ENCODE results near the gene ABCC10.
"Not testable (repeated sequence)": the region's sequence is repeated elsewhere in the genome, so short reads cannot be mapped to it uniquely, and the experiment has no call there.

Gene ABCC10

DNA sequence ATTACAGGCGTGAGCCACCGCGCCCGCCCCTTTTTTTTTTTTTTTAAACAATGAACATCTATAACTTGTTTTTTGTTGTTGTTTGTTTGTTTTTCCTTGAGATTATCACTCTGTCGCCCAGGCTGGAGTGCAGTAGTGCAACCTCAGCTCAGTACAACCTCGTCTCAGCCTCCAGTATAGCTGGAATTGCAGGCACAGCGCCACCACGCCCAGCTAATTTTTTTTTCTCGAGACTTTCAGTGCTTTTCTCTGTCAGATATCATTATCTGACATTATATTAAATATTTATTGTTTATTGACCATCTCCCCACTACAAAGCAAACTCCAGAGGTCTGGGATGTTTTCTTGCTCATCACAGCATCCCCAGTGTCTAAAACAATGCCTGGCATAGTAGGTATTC lies 30.3 kb downstream of the ABCC10 start:
- H3K79me2 ChIP-seq (ENCODE audit: control insufficient read depth, low read length): no peaks in the 10 kb centered on the region
- H3K4me3 ChIP-seq (ENCODE audit: low read length): no peak overlapping the region
- H3K4me2 ChIP-seq (ENCODE audit: low read length): no peak overlapping the region
- H3K27ac ChIP-seq (ENCODE audit: low read depth, low read length): no peak overlapping the region
- no peaks in the 10 kb centered on the region for H3K9me2 ChIP-seq (replicated peaks; ENCODE audit: control insufficient read depth, low read length)
- peaks cover 16% of the 10 kb centered on the region for H3K4me1 ChIP-seq (ENCODE audit: control insufficient read depth, low read length)
- H3K27me3 ChIP-seq (ENCODE audit: control insufficient read depth, low read length): peaks cover 22% of the 10 kb centered on the region
- peaks cover 9% of the 10 kb centered on the region; the same call in 1 of the 2 replicates for H3F3A ChIP-seq (ENCODE audit: control insufficient read depth, insufficient read depth)
- no peak for TF ChIP-seq EZH2phosphoT487 (IDR thresholded peaks at IDR 0.05; ENCODE audit: borderline replicate concordance, low read length)
- TF ChIP-seq, protein P1, sequence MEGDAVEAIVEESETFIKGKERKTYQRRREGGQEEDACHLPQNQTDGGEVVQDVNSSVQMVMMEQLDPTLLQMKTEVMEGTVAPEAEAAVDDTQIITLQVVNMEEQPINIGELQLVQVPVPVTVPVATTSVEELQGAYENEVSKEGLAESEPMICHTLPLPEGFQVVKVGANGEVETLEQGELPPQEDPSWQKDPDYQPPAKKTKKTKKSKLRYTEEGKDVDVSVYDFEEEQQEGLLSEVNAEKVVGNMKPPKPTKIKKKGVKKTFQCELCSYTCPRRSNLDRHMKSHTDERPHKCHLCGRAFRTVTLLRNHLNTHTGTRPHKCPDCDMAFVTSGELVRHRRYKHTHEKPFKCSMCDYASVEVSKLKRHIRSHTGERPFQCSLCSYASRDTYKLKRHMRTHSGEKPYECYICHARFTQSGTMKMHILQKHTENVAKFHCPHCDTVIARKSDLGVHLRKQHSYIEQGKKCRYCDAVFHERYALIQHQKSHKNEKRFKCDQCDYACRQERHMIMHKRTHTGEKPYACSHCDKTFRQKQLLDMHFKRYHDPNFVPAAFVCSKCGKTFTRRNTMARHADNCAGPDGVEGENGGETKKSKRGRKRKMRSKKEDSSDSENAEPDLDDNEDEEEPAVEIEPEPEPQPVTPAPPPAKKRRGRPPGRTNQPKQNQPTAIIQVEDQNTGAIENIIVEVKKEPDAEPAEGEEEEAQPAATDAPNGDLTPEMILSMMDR (IDR thresholded peaks at IDR 0.05; ENCODE audit: low read depth, low read length, poor library complexity, severe bottlenecking): no peak
- H4K20me1 ChIP-seq (ENCODE audit: control insufficient read depth, insufficient read depth, low read depth, low read length): no peaks in the 10 kb centered on the region
- H3K9me3 ChIP-seq (ENCODE audit: control insufficient read depth, insufficient read depth, low read length): no peaks in the 10 kb centered on the region; the same call in 1 of the 2 replicates
- peaks cover 4% of the 10 kb centered on the region; the same call in 1 of the 2 replicates for H3K36me3 ChIP-seq (ENCODE audit: control insufficient read depth, low read length)

GRCh38 chr6:43458154-43458553 lies 30.8 kb downstream of the ABCC10 start:
- H3K4me2 ChIP-seq (ENCODE audit: low read length); H3K27ac ChIP-seq (ENCODE audit: low read depth, low read length); H3K9me2 ChIP-seq (replicated peaks; ENCODE audit: control insufficient read depth, low read length); H3K4me3 ChIP-seq (ENCODE audit: low read length); H3K79me2 ChIP-seq (ENCODE audit: control insufficient read depth, low read length); H3F3A ChIP-seq (ENCODE audit: control insufficient read depth, insufficient read depth); H4K20me1 ChIP-seq (ENCODE audit: control insufficient read depth, insufficient read depth, low read depth, low read length); H3K36me3 ChIP-seq (ENCODE audit: control insufficient read depth, low read length); H3K9me3 ChIP-seq (ENCODE audit: control insufficient read depth, insufficient read depth, low read length): not testable (repeated sequence)
- Histone ChIP-seq H3K27me3 (ENCODE audit: control insufficient read depth, low read length) (peaks cover 23% of the 10 kb centered on the region), H3K4me1 (ENCODE audit: control insufficient read depth, low read length) (peaks cover 16% of the 10 kb centered on the region)

DNA sequence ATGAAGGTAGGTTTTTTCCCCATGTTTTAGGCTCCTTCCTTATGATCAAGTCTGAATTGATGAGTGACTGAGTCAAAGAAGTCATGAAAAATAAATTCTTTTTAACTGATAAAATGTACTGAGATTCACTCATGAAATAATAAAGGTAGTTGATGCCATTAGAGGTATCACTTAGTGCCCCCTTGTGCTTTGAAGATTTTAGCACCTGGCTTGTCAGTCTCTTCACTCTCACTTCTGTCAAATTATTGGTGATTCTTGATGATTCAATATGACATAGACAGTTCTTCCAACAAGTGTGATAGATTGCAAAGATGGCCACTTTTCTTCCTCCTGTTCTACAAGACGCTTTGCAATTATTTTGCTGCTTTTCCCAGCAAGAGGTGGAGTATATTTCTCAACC lies 32.2 kb downstream of the ABCC10 start:
- H3K36me3 ChIP-seq (ENCODE audit: control insufficient read depth, low read length): no peaks in the 10 kb centered on the region
- H3K4me3 ChIP-seq (ENCODE audit: low read length): no peak overlapping the region
- H4K20me1 ChIP-seq (ENCODE audit: control insufficient read depth, insufficient read depth, low read depth, low read length): no peaks in the 10 kb centered on the region
- H3K9me2 ChIP-seq (replicated peaks; ENCODE audit: control insufficient read depth, low read length): no peaks in the 10 kb centered on the region
- H3K79me2 ChIP-seq (ENCODE audit: control insufficient read depth, low read length): no peaks in the 10 kb centered on the region
- 0 out of 2 replicates have a peak, but pooled peaks cover 4% of the 10 kb centered on the region for H3F3A ChIP-seq (ENCODE audit: control insufficient read depth, insufficient read depth)
- H3K4me1 ChIP-seq (ENCODE audit: control insufficient read depth, low read length): peaks cover 15% of the 10 kb centered on the region
- no peak for TF ChIP-seq EZH2phosphoT487 (IDR thresholded peaks at IDR 0.05; ENCODE audit: borderline replicate concordance, low read length)
- peaks cover 29% of the 10 kb centered on the region for H3K27me3 ChIP-seq (ENCODE audit: control insufficient read depth, low read length)
- no peak overlapping the region for H3K27ac ChIP-seq (ENCODE audit: low read depth, low read length)
- H3K9me3 ChIP-seq (ENCODE audit: control insufficient read depth, insufficient read depth, low read length): no peaks in the 10 kb centered on the region; the same call in 1 of the 2 replicates
- H3K4me2 ChIP-seq (ENCODE audit: low read length): no peak overlapping the region

DNA sequence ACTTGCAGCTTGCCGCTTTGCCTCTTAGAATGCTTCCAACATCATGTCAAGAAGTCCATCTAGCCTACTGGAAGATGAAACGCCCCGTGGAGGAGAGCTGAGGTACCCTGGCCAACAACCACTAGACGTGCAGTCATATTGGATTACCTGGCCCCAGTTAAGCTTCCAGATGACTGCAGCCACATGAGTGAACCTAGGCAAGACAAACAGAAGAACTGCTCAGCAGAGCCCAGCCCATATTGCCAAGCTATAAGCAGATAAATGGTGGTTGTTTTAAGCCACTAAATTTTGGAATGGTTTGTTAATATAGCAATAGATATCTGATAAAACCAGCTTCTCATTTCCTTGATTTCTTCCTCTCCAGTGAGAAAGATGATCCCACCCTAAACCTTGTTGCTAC lies 32.7 kb downstream of the ABCC10 start:
- Histone ChIP-seq H3K4me3 (ENCODE audit: low read length) (no peak overlapping the region), H3K9me3 (ENCODE audit: control insufficient read depth, insufficient read depth, low read length) (no peaks in the 10 kb centered on the region; the same call in 1 of the 2 replicates), H3K9me2 (replicated peaks; ENCODE audit: control insufficient read depth, low read length) (no peaks in the 10 kb centered on the region), H3K27ac (ENCODE audit: low read depth, low read length) (no peak overlapping the region), H3K36me3 (ENCODE audit: control insufficient read depth, low read length) (no peaks in the 10 kb centered on the region), H3F3A (ENCODE audit: control insufficient read depth, insufficient read depth) (0 out of 2 replicates have a peak, but pooled peaks cover 4% of the 10 kb centered on the region), H3K79me2 (ENCODE audit: control insufficient read depth, low read length) (no peaks in the 10 kb centered on the region), H3K4me1 (ENCODE audit: control insufficient read depth, low read length) (peaks cover 10% of the 10 kb centered on the region), H3K4me2 (ENCODE audit: low read length) (no peak overlapping the region), H4K20me1 (ENCODE audit: control insufficient read depth, insufficient read depth, low read depth, low read length) (no peaks in the 10 kb centered on the region), H3K27me3 (ENCODE audit: control insufficient read depth, low read length) (peaks cover 29% of the 10 kb centered on the region)
- TF ChIP-seq EZH2phosphoT487 (IDR thresholded peaks at IDR 0.05; ENCODE audit: borderline replicate concordance, low read length): no peak
- TF ChIP-seq, protein P1 (IDR thresholded peaks at IDR 0.05; ENCODE audit: low read depth, low read length, poor library complexity, severe bottlenecking): no peak

Measured in DOHH2 (cell line).